Cardiac fibroblast (primary cell): ENCODE measurements around the gene NTRK3.
A peak's percentile ranks its signal among the peaks of the same experiment; 100 is the strongest.

ENCODE experiments used
- DNase-seq, 2 donors: peaks; one replicate each; pipeline versions ENCODE4 v3.0.0 to v3.0.0-alpha.2; 2010; ENCODE audit warnings: low read depth in 2 of 2
- H3K4me3 ChIP-seq, 2 donors: replicated peaks in 1 of 2; 1 replicate in 1 of 2; 2 replicates in 1 of 2; pipeline ENCODE4 v1.5.1; 2011; ENCODE audit warnings: low read depth in 2 of 2, low read length in 2 of 2, mild to moderate bottlenecking in 2 of 2, moderate library complexity in 1 of 2
- TF ChIP-seq, protein P1 (sequence below): IDR thresholded peaks from one replicate; pipeline ENCODE4 v1.5.1; 2011; ENCODE audit warnings: low read depth, mild to moderate bottlenecking, low read length, inconsistent platforms

Gene NTRK3

DNA sequence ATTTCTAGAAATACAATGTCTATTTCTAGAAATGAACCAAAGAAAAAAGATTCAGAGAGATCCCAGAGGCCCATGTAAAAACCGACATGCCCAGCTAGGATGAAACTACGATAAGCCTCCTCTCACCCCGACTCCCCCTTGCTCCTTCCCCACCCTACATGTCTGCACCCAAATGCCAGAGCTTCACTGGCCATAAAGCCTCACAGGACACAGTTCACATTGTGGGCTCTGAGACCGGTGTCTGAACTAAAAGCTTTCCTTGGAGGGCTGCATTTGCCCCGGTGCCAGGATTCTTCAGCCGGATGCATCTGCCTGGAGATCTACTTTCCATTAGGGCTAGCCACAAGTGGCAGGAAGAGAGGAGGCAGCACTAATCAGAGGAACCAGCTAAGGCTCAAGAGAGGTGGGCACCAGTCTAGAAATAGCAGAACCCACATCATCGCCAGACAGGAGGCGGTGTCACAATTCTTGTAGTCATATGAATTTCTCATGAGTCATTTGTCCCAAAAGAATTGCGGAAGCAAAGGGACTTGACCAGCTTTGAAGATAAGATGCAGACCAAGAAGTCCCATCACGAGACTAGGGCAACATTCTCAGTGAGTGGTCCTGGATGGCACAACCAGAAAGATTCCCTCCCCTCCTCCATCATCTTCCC is 353.6 kb downstream of the NTRK3 start:
- H3K4me3 ChIP-seq: no peak overlapping the region
- peak; percentile 0 to 12 for DNase-seq
- TF ChIP-seq, protein P1, sequence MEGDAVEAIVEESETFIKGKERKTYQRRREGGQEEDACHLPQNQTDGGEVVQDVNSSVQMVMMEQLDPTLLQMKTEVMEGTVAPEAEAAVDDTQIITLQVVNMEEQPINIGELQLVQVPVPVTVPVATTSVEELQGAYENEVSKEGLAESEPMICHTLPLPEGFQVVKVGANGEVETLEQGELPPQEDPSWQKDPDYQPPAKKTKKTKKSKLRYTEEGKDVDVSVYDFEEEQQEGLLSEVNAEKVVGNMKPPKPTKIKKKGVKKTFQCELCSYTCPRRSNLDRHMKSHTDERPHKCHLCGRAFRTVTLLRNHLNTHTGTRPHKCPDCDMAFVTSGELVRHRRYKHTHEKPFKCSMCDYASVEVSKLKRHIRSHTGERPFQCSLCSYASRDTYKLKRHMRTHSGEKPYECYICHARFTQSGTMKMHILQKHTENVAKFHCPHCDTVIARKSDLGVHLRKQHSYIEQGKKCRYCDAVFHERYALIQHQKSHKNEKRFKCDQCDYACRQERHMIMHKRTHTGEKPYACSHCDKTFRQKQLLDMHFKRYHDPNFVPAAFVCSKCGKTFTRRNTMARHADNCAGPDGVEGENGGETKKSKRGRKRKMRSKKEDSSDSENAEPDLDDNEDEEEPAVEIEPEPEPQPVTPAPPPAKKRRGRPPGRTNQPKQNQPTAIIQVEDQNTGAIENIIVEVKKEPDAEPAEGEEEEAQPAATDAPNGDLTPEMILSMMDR: no peak

DNA sequence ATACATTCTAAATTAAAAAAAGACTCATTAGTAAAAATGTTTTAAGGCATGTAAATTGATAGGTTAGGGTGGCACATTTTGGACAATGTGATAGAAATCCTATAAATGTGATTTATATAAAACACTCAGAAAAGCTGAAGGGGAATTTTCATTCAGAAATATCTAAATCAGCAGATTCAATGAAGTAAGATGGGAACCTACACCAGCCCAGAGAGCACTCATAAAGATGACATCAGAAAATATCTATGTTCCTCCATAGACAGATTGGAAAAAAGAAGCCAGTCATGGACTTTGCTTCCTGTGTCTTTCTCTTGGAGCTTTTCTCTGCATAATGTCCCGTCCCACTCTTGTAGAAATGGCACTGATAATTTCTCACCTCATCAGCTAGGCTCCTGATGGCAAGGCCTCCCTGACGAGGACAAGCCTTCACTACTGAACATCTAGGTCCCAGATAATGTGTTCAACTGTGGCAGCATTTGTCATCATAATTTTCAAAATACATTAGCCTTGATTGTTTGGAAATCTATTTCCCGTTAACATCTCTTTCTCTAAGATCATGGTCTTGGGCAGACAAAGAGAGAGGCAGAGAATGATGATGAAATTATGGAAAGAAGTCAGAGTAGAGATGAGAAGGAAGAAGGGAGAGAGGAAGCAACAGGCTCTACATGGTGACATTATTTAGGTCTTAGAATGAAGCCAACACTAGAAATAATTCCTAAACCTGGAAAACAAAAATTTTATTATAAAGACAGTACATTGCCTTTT is 354.4 kb downstream of the NTRK3 start:
- TF ChIP-seq, protein P1: no peak
- DNase-seq: no peak
- H3K4me3 ChIP-seq: no peak overlapping the region

DNA sequence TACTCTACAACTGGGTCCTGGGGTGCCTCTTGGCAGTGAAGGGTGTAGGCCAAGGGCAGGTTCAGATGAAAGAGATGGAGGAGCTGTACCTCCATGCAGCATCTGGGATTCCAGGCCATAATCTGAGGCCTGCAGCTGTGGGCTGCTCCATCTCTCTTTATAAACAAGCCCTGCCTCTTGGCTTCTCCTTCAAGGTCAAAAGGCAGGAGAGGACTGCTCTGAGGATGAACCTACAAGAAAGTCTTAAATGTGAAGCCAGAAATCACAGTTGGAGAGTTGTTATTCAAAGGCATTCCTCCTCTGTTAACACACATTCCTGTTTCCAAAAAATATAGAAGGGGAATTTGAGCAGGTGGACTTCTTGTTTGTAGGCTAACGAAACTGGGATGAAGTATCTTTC is 355.5 kb downstream of the NTRK3 start:
- H3K4me3 ChIP-seq: no peak overlapping the region
- no peak for DNase-seq
- TF ChIP-seq, protein P1: no peak

DNA sequence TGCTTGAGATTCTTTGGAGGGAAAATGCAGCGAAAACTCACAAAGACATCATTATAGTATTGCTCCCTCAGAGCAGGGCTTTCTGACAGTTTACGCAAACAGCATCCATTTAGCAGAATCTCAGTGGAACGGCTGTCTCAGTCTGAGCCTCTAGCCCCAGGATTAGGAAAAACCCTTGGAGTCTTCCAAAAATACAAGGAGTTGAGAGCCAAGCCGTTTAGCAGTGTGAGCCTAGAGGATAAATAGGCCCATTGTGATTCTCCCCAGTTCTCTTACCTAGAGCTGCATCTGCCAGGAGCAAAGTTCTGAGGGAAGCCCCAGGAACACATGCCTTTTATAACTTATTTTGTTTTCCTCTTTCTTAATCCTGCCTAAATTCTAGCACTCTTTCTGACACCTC is 359.6 kb downstream of the NTRK3 start:
- DNase-seq: no peak

DNA sequence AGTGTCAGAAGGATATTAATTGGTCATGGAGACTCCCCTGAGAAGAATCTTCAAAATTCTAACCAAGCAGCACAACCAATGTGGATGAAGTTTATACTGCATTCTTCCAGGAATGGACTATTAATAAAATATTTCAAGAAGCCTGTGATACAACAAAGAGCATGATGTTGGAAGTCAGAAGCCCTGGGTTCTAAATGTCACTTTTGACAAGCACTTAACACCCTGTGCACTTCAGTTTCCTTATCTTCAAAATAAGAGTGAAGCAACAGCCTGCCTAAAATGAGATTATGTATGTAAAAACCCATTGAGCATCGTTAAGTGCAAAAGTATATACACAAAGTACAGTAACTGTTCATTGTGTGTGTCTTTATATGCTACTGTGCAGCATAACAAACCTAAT is 369.4 kb downstream of the NTRK3 start:
- DNase-seq: no peak
- TF ChIP-seq, protein P1: no peak
- no peak overlapping the region for H3K4me3 ChIP-seq

More for the DNA sequence above, 359.6 kb downstream of the NTRK3 start:
- H3K4me3 ChIP-seq: no peak overlapping the region
- TF ChIP-seq, protein P1: no peak

DNA sequence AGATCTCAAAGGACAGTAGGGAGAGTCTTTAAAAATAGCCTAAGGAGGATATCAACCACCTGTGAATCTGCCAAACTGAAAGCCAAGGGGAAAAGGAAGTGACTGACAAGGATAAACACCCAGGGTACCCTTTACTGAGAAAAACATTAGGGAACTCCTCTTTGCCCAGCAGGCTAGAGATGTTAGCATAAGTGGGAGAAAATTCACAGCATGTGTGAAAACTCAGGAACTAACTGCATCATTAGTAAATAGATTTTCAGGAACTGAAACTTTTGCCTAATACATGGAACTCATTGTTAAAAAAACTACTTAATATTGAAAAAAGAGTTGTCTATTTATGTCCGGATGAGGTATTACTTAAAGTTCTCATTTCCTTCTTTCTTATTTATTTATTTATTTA is 375.5 kb downstream of the NTRK3 start:
- H3K4me3 ChIP-seq: no peak overlapping the region
- TF ChIP-seq, protein P1: no peak
- no peak for DNase-seq
